Activated gamma-delta T cell treated with Interleukin-2 at 50 U/mL for 16 hours (primary cell): ENCODE results near the gene ABCG5.

ENCODE experiments used
- DNase-seq: peaks from one replicate; pipeline ENCODE4 v3.0.0-alpha.2; 2020

ABCG5 gene

GRCh38 chr2:43838560-43839267 is at the start of gene ABCG5, which contains the start of gene ABCG8:
Gene ABCG5, minus strand, starts transcription at chr2:43838839. Its CDS starts 160 bp downstream, at chr2:43838679.
Gene ABCG8, plus strand, starts transcription at chr2:43838971. Its CDS starts 83 bp downstream, at chr2:43839054.
- no peak for DNase-seq

GRCh38 chr2:43887176-43887575 is 48.5 kb upstream of the ABCG5 start:
- DNase-seq, result no peak

GRCh38 chr2:43885132-43885632 is 46.5 kb upstream of the ABCG5 start:
- DNase-seq, result no peak

- no peak for DNase-seq
Measured at GRCh38 chr2:43884689-43885088, 46.0 kb upstream of the ABCG5 start.

GRCh38 chr2:43882312-43882711 is 43.7 kb upstream of the ABCG5 start:
- no peak for DNase-seq

- no peak for DNase-seq
Measured at GRCh38 chr2:43880952-43881351, 42.3 kb upstream of the ABCG5 start.

GRCh38 chr2:43880471-43880870 is 41.8 kb upstream of the ABCG5 start:
- DNase-seq, result no peak

GRCh38 chr2:43879261-43879660 is 40.6 kb upstream of the ABCG5 start:
- no peak for DNase-seq

- DNase-seq, result peak; percentile 43
Measured at GRCh38 chr2:43877782-43878464, 39.3 kb upstream of the ABCG5 start.

GRCh38 chr2:43874776-43875451 is 36.3 kb upstream of the ABCG5 start:
- DNase-seq, result no peak

- no peak for DNase-seq
Measured at GRCh38 chr2:43872151-43872550, 33.5 kb upstream of the ABCG5 start.

- no peak for DNase-seq
Measured at GRCh38 chr2:43855292-43855691, 16.7 kb upstream of the ABCG5 start.

- no peak for DNase-seq
Measured at GRCh38 chr2:43854671-43855070, 16.0 kb upstream of the ABCG5 start.

- no peak for DNase-seq
Measured at GRCh38 chr2:43853141-43854081, 14.8 kb upstream of the ABCG5 start.

- no peak for DNase-seq
Measured at GRCh38 chr2:43852196-43852730, 13.6 kb upstream of the ABCG5 start.

GRCh38 chr2:43851011-43851980 is 12.7 kb upstream of the ABCG5 start:
- DNase-seq, result no peak

GRCh38 chr2:43848214-43848613 is 9.6 kb upstream of the ABCG5 start:
- DNase-seq, result no peak

- DNase-seq, result no peak
Measured at GRCh38 chr2:43846140-43846793, 7.6 kb upstream of the ABCG5 start.

- no peak for DNase-seq
Measured at GRCh38 chr2:43845181-43845580, 6.5 kb upstream of the ABCG5 start.

- no peak for DNase-seq
Measured at GRCh38 chr2:43842866-43843226, 4.2 kb upstream of the ABCG5 start.
